ENCODE measurements around the gene PTPRT. TPM values are rescaled to one million over a fixed set of nuclear protein-coding genes. Genes with fewer than 3 reads are reported as not detected.

The PTPRT gene
- total and polyA plus RNA-seq, 2 of the 13 experiments (the other 11 are each of a cell fraction or from before 2014, with no cell fraction given), result under 0.01 to 0.09 TPM

GRCh38 chr20:42254673-42255072, 935.0 kb downstream of the PTPRT start:
- in situ Hi-C loops (cut with HindIII; ENCODE audit: extremely low pct_ligation_motif_present, low pct_unique_long_range_greater_than_20kb) (no loop called here), intact Hi-C loops (cut with micrococcal nuclease; ENCODE audit: unreplicated experiment) (no loop called here)
- no peak overlapping the region for H3K27ac ChIP-seq (ENCODE audit: extremely low read length, insufficient read depth, low read length)
- WGBS (ENCODE audit: low lambda C conversion rate), result 30% methylated on average over 2 of the region's 2 CpGs
- H3K27me3 ChIP-seq (ENCODE audit: control insufficient read depth in 1 of 2, insufficient read depth in 2 of 2, low read length in 2 of 2), result no peaks in the 10 kb centered on the region
- H3K9me3 ChIP-seq (ENCODE audit: low read length), result peaks cover 95% of the 10 kb centered on the region
- H4K20me1 ChIP-seq (ENCODE audit: insufficient read depth, low read length), result no peaks in the 10 kb centered on the region
- DNase-seq (ENCODE audit: low spot score) (no peak), FAIRE-seq (no peak), ATAC-seq (no peak)
- no peak for TF ChIP-seq KAT2B (IDR thresholded peaks at IDR 0.05; ENCODE audit: borderline replicate concordance, low read depth, low read length)
- no peak for TF ChIP-seq ELF1 (CRISPR knock-in tag; IDR thresholded peaks at IDR 0.05)
- TF ChIP-seq ZUFSP (CRISPR knock-in tag; IDR thresholded peaks at IDR 0.05; ENCODE audit: borderline replicate concordance), result no peak
- no peak for TF ChIP-seq ZNF224 (CRISPR knock-in tag; IDR thresholded peaks at IDR 0.05)
- no peak for TF ChIP-seq ZNF616 (CRISPR knock-in tag; IDR thresholded peaks at IDR 0.05; ENCODE audit: low read depth)
- peak; percentile 96 for TF ChIP-seq CREB1 (IDR thresholded peaks at IDR 0.05)
- TF ChIP-seq CREB1 (CRISPR knock-in tag; IDR thresholded peaks at IDR 0.05), result no peak
- TF ChIP-seq ZNF546 (CRISPR knock-in tag; conservative IDR thresholded peaks at IDR 0.05), result no peak
- TF ChIP-seq ATF7 (IDR thresholded peaks at IDR 0.05), result peak; percentile 98
- TF ChIP-seq ATF7 (CRISPR knock-in tag; IDR thresholded peaks at IDR 0.05), result no peak
- TF ChIP-seq HMGXB3 (CRISPR knock-in tag; IDR thresholded peaks at IDR 0.05; ENCODE audit: borderline replicate concordance), result no peak
- no peak for TF ChIP-seq ZNF3 (CRISPR knock-in tag; IDR thresholded peaks at IDR 0.05)
- TF ChIP-seq TFE3 (CRISPR knock-in tag; IDR thresholded peaks at IDR 0.05), result no peak
- no peak for TF ChIP-seq YEATS2 (CRISPR knock-in tag; IDR thresholded peaks at IDR 0.05; ENCODE audit: borderline replicate concordance)
- TF ChIP-seq PAF1 (CRISPR knock-in tag; IDR thresholded peaks at IDR 0.05), result no peak
- no peak for TF ChIP-seq NKX3-1 (CRISPR knock-in tag; IDR thresholded peaks at IDR 0.05)
- no peak for TF ChIP-seq REPIN1 (CRISPR knock-in tag; IDR thresholded peaks at IDR 0.05; ENCODE audit: borderline replicate concordance, low read depth)
- no peak for TF ChIP-seq FOSL2 (CRISPR knock-in tag; IDR thresholded peaks at IDR 0.05)
- TF ChIP-seq ZBTB26 (CRISPR knock-in tag; IDR thresholded peaks at IDR 0.05; ENCODE audit: borderline replicate concordance), result no peak
- ChIA-PET POLR2A (no interaction called here), CTCF (ENCODE audit: low intra/inter-chr PET ratio, low total read pairs) (no interaction called here)
- no TSS peak for BruUV-seq (replicated peaks)
- no peak overlapping the region for H3K4me2 ChIP-seq (ENCODE audit: low read depth, low read length)
- H2AFZ ChIP-seq (ENCODE audit: low read length), result no peak overlapping the region
- no peak overlapping the region for H3K9ac ChIP-seq (ENCODE audit: insufficient read depth, low read depth, low read length)
- no peaks in the 10 kb centered on the region for H3K79me2 ChIP-seq (ENCODE audit: insufficient read depth, low read length)
- H3K4me1 ChIP-seq (ENCODE audit: insufficient read depth, low read length), result no peaks in the 10 kb centered on the region
- no peak overlapping the region for H3K4me3 ChIP-seq (replicated peaks in 1 of 3; ENCODE audit: insufficient read depth in 1 of 3, low read depth in 2 of 3, low read length in 3 of 3)
- no peaks in the 10 kb centered on the region for H3K36me3 ChIP-seq (replicated peaks in 1 of 2; ENCODE audit: control insufficient read depth in 1 of 2, insufficient read depth in 2 of 2, low read length in 2 of 2)
